T-helper 17 cell (primary cell): Measurements from ENCODE around the gene AURKAIP1. TPM values are rescaled to one million over a fixed set of nuclear protein-coding genes. Genes with fewer than 3 reads are reported as not detected.
A peak's percentile ranks its signal among the peaks of the same experiment; 100 is the strongest.
"Not testable (repeated sequence)": the region's sequence is repeated elsewhere in the genome, so short reads cannot be mapped to it uniquely, and the experiment has no call there.

Experiments used
- ATAC-seq: fragments of 150-1000 bp; cut with Tn5 transposase; 2 replicates; pipeline ENCODE4 v1.10.0; 2021; ENCODE audit warnings: mild to moderate bottlenecking, moderate library complexity
- DNase-seq, 3 donors: peaks; one replicate each; pipeline versions ENCODE4 v3.0.0 to v3.0.0-alpha.2; 2020 to 2021
- H3K9me3 ChIP-seq: one replicate; pipeline ENCODE4 v1.7.0; 2013; ENCODE audit warnings: low read length, mild to moderate bottlenecking; ENCODE audit not compliant: control insufficient read depth, poor library complexity, severe bottlenecking
- H3K27ac Mint-ChIP-seq: one replicate; pipeline ENCODE4 v1.8.0; 2022; ENCODE audit warnings: mild to moderate bottlenecking, moderate library complexity, mixed read lengths
- H3K27me3 Mint-ChIP-seq: one replicate; pipeline ENCODE4 v1.8.0; 2022; ENCODE audit warnings: mixed read lengths
- H3K36me3 Mint-ChIP-seq: one replicate; pipeline ENCODE4 v1.8.0; 2022; ENCODE audit warnings: low read depth, mixed read lengths
- H3K4me1 Mint-ChIP-seq: one replicate; pipeline ENCODE4 v1.8.0; 2022; ENCODE audit warnings: mild to moderate bottlenecking, mixed read lengths
- H3K4me3 Mint-ChIP-seq: one replicate; pipeline ENCODE4 v1.8.0; 2022; ENCODE audit warnings: mild to moderate bottlenecking, moderate library complexity, mixed read lengths
- total RNA-seq, 4 donors: library from RNA in 2 of 4; stranded (reverse) in 2 of 4; gene quantifications; one replicate each; pipeline ENCODE4 v1.2.3 and lab custom pipeline; 2022 to 2026

The AURKAIP1 gene
- total RNA-seq (10 to 100 TPM; 58.3 to 62.6 TPM), total RNA-seq (lab: John Stamatoyannopoulos, UW) (30.5 to 56.0 reads per million in 2 donors)

DNA sequence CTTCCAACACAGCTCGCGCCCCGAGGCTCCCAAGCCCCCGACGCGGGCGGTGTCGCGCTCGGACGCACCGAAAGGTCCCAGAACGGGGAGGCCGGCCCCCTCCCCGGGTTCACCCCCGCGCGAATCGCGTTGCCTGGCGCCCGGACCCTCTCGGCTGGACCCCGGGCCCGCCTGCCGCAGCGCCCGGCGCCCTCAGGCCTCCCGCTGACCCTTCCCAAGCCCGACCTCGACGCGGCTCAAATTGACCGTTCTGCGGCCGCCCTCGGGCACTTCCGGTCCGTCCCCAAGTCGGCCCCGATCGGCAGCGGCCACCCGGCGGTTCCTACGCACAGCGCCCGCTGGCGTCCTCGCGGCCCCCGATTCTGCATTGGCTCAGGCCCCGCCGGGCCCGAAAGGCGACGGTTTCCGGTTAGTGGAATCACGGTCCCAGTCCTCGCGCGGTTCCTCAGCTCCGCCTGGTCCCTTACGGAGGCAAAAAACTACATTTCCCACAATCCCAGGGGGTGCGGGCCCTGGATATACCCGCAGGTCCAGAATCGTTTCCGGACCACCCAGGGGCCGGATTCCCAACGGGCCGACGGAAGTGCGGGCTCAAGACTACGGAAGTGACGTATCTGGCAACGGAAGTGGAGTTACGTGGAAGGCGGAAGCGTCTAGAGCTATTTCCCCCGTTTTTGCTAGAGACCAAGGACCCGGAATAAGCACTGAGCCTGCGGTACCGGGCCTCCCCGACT, at the start of gene AURKAIP1:
Gene AURKAIP1, minus strand, starts transcription at position 279 of the 734 bp plus-strand sequence. CDS start 451 bp downstream, outside the sequence.
- Mint-ChIP-seq H3K27me3 (no peaks in the 10 kb centered on the region), H3K4me1 (peaks cover 11% of the 10 kb centered on the region), H3K4me3 (peak within 1 kb of the TSS; percentile 91), H3K27ac (peak within 1 kb of the TSS; percentile 92), H3K36me3 (peaks cover 2% of the 10 kb centered on the region)
- DNase-seq = peak; percentile 83 to 90 (median 86)
- H3K9me3 ChIP-seq = no peaks in the 10 kb centered on the region
- ATAC-seq = peak; percentile 72

GRCh38 chr1:1424707-1425106, 49.7 kb upstream of the AURKAIP1 start:
- no peaks in the 10 kb centered on the region for H3K9me3 ChIP-seq
- H3K27ac Mint-ChIP-seq = no peak overlapping the region
- DNase-seq (no peak), ATAC-seq (no peak)
- H3K27me3 Mint-ChIP-seq = peaks cover 36% of the 10 kb centered on the region
- no peak overlapping the region for H3K4me3 Mint-ChIP-seq
- H3K4me1 Mint-ChIP-seq = peaks cover 6% of the 10 kb centered on the region
- peaks cover 2% of the 10 kb centered on the region for H3K36me3 Mint-ChIP-seq

DNA sequence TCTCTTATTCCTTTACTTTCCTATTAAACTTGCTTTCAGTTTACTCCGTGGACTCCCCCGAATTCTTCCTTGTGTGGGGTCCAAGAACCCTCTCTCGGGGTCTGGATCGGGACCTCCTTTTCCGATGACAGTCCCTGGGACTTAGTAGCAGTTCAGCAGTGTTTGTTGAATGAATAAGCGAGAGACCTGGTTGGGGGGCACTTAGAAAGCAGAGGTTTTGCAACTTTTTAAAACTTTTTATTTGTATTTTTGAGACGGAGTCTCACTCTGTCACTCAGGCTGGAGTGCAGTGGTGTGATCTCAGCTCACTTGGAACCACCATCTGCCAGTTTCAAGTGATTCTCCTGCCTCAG, 48.2 kb upstream of the AURKAIP1 start:
- ATAC-seq = no peak

DNA sequence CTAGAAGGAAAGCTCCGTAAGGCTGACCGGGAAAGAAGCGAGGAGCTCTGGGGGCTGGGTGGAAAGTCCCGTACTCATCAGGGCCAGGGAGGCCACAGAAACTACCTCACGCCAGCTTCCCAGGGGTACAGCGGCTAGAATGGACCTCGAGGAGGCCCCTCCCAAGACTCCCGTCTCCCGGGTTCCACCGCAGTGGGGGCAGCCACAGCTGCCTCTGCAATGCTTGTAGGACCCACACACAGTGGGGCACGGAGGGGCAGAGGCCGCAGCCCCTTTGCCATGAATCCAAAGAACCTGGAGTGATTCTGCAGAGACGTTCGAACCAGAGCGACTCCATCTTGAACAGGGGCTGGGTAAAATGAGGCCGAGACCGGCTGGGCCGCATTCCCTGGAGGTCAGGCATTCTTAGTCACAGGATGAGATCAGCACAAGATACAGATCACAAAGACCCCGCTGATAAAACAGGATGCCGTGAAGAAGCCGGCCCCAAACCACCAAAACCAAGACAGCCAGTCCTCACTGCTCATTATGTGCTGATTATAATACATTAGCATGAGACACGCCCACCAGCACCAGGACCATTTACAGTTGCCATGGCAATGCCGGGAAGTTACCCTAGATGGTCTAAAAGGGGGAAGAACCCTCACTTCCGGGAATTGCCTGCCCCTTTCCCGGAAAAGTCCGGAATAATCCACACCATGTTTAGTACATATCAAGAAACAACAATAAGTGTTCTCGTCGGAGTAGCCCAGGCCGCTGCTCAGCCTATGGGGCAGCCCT, 47.6 kb upstream of the AURKAIP1 start:
- ATAC-seq (no peak), DNase-seq (no peak)
- Mint-ChIP-seq H3K27me3 (peaks cover 32% of the 10 kb centered on the region), H3K4me3 (no peak overlapping the region), H3K4me1 (peaks cover 8% of the 10 kb centered on the region), H3K27ac (no peak overlapping the region), H3K36me3 (peaks cover 2% of the 10 kb centered on the region)
- no peaks in the 10 kb centered on the region for H3K9me3 ChIP-seq

More for the DNA sequence above, 48.2 kb upstream of the AURKAIP1 start:
- H3K27ac Mint-ChIP-seq = no peak overlapping the region
- peaks cover 6% of the 10 kb centered on the region for H3K4me1 Mint-ChIP-seq
- peaks cover 28% of the 10 kb centered on the region for H3K27me3 Mint-ChIP-seq
- DNase-seq = no peak
- peaks cover 2% of the 10 kb centered on the region for H3K36me3 Mint-ChIP-seq
- H3K9me3 ChIP-seq = no peaks in the 10 kb centered on the region
- no peak overlapping the region for H3K4me3 Mint-ChIP-seq

- no peak overlapping the region for H3K27ac Mint-ChIP-seq
- peaks cover 2% of the 10 kb centered on the region for H3K36me3 Mint-ChIP-seq
- no peak overlapping the region for H3K4me3 Mint-ChIP-seq
- DNase-seq (no peak), ATAC-seq (no peak)
- no peaks in the 10 kb centered on the region for H3K9me3 ChIP-seq
- H3K27me3 Mint-ChIP-seq = peaks cover 35% of the 10 kb centered on the region
- H3K4me1 Mint-ChIP-seq = peaks cover 8% of the 10 kb centered on the region
Measured at GRCh38 chr1:1421907-1422464, 47.0 kb upstream of the AURKAIP1 start.

GRCh38 chr1:1421147-1421906, 46.3 kb upstream of the AURKAIP1 start, which contains the start of gene ANKRD65:
Gene ANKRD65, minus strand, starts transcription at chr1:1421276. Its CDS starts 271 bp downstream, at chr1:1421005.
- Mint-ChIP-seq H3K4me1 (peaks cover 7% of the 10 kb centered on the region), H3K4me3 (peak within 1 kb of the TSS; percentile 50), H3K27ac (no peak within 1 kb of the TSS), H3K27me3 (peaks cover 33% of the 10 kb centered on the region), H3K36me3 (peaks cover 1% of the 10 kb centered on the region)
- no peaks in the 10 kb centered on the region for H3K9me3 ChIP-seq
- ATAC-seq (no peak), DNase-seq (no peak)

DNA sequence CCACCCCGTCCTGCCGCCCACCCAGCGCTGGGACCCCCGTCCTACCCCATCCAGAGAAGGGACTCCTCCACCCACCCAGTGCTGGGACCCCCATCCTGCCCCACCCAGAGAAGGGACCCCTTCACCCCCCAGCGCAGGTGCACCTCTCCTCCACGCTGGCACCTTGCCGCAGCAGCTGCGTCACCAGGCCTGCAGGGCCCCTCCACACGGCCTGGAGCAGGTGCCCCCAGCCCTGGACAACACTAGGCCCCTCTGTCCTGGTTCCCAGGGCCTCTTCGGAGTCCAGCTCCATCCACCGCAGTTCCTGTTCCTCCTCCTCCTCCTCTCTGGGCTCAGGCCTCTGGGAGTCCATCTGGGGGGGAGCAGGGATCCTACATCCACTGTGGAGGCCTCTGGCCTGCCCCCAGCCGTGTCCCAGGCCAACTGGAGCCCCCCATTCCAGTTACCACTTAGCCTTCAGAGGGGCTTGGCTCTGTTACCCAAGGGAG, 45.7 kb upstream of the AURKAIP1 start:
- DNase-seq (no peak), ATAC-seq (no peak)
- H3K27me3 Mint-ChIP-seq = peaks cover 31% of the 10 kb centered on the region
- H3K4me1 Mint-ChIP-seq = peaks cover 6% of the 10 kb centered on the region
- H3K9me3 ChIP-seq = no peaks in the 10 kb centered on the region
- no peak overlapping the region for H3K27ac Mint-ChIP-seq
- no peaks in the 10 kb centered on the region for H3K36me3 Mint-ChIP-seq
- peak overlapping the region; percentile 50 for H3K4me3 Mint-ChIP-seq

DNA sequence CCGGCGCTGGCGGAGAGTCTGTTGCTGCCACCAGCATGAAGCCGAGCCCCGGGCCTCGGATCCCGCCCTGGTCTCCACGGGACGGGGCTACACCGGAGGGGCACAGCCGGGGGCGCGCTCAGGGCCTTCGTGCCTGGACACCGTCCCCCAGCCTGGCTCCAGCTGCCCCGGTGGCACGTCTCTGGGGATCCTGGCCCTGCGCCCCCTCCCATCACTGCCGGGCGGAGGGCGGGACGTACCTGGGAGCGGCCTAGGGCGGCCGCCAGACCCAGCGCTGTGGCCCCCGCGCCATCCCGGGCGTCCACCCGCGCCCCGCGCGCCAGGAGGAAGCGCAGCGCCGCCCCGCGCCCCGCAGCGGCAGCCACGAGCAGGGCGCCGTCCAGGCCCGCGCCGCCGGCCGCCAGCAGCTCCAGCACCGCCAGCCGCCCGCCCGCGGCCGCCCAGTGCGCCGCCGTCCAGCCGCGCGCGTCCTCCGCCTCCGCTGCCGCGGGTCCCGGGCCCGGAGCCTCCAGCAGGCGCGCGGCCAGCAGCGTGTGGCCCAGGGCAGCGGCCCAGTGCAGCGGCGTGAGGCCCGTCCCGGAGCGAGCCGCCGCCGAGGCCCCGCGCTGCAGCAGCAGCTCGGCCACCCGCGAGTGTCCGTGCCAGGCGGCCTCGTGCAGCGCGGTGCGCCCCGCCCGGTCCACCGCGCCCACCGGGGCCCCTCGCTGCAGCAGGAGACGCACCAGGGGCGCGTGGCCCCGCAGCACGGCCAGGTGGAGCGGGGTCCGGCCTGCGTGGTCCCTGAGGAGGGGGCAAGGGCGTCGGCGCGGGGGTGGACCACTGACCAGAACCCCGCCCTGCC, 45.0 kb upstream of the AURKAIP1 start:
- Mint-ChIP-seq H3K4me1 (peaks cover 6% of the 10 kb centered on the region), H3K27ac (no peak overlapping the region), H3K27me3 (peaks cover 29% of the 10 kb centered on the region), H3K36me3 (no peaks in the 10 kb centered on the region), H3K4me3 (no peak overlapping the region)
- H3K9me3 ChIP-seq = no peaks in the 10 kb centered on the region
- ATAC-seq = peak; percentile 49
- no peak for DNase-seq

DNA sequence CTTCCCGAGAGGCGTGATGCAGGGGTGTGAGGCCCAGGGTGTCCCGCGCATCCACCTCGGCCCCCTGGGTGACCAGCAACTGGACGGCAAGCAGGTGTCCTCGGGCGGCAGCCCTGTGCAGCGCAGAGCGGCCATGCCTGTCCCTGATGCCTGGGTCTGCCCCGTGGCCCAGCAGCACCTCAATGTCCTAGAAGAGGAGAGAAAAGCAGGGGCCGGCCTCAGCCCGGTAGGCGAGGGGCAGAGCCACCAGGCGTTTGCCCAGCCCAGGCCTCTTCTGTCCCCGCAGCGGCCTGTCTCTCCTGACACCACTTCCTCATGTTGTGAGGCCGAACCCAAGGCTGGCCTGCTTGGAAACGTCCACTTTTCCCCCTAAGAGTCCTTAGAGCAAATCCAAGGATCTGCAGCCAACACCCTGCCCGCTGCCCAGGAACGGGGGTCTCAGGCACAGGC, 44.4 kb upstream of the AURKAIP1 start:
- H3K27ac Mint-ChIP-seq = no peak overlapping the region
- no peaks in the 10 kb centered on the region for H3K36me3 Mint-ChIP-seq
- no peak for DNase-seq
- H3K4me3 Mint-ChIP-seq = no peak overlapping the region
- no peak for ATAC-seq
- H3K27me3 Mint-ChIP-seq = peaks cover 22% of the 10 kb centered on the region
- H3K4me1 Mint-ChIP-seq = peaks cover 6% of the 10 kb centered on the region
- H3K9me3 ChIP-seq = no peaks in the 10 kb centered on the region

- no peak overlapping the region for H3K27ac Mint-ChIP-seq
- H3K9me3 ChIP-seq = no peaks in the 10 kb centered on the region
- H3K27me3 Mint-ChIP-seq = peaks cover 20% of the 10 kb centered on the region
- H3K4me1 Mint-ChIP-seq = peaks cover 6% of the 10 kb centered on the region
- no peaks in the 10 kb centered on the region for H3K36me3 Mint-ChIP-seq
- no peak for DNase-seq
- no peak for ATAC-seq
- H3K4me3 Mint-ChIP-seq = no peak overlapping the region
Measured at GRCh38 chr1:1418464-1419362, 43.7 kb upstream of the AURKAIP1 start.

DNA sequence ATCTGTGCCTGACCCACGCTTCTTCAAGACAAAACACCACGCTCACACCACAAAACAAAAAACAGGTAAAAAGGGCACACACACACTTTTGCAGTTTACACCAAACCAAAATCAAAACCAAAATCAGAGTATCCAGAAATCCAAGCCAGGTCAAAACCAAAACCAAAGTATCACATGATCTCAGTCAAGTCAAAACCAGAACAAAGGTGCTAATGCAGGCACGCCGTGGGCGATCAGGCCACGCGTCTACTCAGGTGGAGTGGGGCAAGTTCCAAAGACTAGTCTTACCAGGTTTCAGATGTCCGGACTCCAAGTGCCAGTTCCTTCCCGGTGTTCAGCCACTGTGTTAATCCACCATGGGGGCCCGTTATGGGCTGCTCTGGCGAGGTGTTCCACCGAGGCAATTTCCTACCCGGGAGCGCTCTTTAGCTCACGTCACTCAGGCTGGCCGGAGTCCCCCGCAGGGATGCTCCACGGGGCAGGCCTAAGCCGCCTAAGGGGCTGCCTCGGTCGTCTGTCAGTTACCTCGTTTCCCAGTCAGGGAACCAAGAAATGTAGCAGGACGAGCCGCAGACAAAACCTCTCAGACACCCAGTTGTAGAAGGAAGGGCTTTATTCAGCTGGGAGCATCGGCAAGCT, 42.9 kb upstream of the AURKAIP1 start:
- H3K4me1 Mint-ChIP-seq, H3K36me3 Mint-ChIP-seq, DNase-seq, H3K9me3 ChIP-seq, ATAC-seq, H3K4me3 Mint-ChIP-seq, H3K27ac Mint-ChIP-seq: not testable (repeated sequence)
- H3K27me3 Mint-ChIP-seq = peaks cover 15% of the 10 kb centered on the region
